GM18502 (cell line): Measurements from ENCODE around the gene IQCM.

Source experiments
- ATAC-seq: cut with Tn5 transposase; IDR thresholded peaks from one replicate; pipeline ENCODE4 v1.9.1; 2021; ENCODE audit warnings: mild to moderate bottlenecking; ENCODE audit not compliant: unreplicated experiment, poor library complexity

The IQCM gene

DNA sequence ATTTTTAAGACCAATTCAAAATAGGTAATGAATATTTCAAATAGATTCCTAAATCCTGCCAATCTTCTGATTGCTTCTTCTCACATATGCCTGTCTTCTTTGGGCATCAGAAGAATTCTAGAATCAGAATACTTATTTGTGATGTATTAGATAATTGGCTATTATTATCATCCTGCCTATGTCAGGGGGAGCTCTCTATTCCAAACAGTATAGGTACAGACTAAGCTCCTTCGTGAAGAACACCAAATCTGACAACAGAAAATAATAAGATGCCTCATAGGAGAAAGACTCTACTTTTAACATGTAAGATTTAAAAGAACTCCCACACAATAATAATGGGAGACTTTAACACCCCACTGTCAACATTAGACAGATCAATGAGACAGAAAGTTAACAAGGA, at the start of gene IQCM:
IQCM (minus strand) TSS at position 101 of the 400 bp plus-strand sequence. CDS start 73,152 bp downstream, outside the sequence.
- ATAC-seq, result no peak

DNA sequence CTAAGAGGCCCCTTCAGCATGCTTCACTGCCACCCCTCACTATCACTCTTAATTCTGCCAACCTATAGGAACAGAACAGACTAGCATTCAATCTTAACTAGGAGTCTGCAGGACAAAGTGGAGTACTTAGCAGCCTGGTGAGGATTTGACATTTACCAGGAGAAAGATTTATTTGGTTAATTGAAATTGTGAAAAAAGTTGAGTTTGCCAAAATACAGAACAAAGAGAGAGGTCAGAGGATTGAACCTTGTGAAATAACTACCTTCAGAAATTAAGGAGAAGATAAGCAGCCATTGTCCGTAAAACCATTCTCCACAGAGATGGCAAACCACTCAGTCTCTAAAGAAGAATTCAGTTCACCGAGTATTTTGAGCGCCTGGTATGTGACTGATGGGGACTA, 41.8 kb upstream of the IQCM start:
- no peak for ATAC-seq

DNA sequence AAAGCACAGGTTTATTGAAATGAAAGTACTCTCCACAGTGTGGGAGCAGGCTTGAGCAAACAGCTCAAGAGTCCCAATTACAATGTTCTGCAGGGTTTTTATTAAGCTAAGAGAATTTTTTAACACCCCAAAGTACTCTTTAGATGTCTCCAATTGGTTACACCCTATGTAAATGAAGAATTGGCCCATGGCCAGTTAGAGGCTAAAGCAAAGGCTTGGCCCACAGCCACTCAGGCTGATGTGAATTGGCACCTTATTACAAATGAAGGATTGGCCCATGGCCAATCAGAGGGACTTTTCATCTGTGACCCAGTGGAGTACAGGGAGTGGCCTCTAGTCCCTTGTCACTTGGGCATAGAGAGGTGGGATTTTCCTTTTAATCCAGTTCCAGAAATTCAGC, 30.1 kb upstream of the IQCM start:
- no peak for ATAC-seq

DNA sequence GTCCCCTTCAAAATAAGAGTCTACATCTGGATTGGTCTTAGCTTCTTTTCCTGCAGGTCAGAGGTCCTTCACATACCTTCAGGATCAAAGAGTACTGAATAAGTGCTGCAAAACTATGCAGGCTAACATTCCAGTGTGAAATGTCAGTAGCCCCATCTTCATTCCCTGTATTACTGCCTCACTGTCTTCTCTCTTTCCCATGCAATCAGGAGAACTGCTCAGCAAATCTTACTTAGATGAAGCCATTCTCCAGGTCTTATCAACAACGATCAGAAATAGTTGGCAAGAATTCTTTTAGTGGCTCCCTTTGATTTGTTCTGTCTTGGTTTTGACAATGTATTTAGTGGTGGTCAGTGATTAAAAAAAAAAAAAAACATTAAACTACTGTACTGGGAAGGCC, 26.0 kb upstream of the IQCM start:
- ATAC-seq, result no peak

DNA sequence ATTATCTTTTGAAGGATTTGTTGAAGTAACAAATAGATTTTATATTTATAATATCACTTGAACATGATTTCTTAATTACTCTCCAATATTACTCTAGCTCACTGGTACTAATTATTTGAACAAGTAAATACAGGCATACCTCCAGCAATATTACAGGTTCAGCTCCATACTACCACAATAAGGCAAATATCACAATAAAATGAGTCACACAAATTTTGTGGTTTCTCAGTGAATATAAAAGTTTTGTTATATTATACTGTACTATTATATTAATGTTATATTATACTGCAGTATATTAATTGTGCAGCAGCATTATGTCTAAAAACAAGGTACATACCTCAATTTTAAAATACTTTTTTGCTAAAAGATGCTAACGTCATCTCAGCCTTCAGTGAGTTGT, 22.4 kb upstream of the IQCM start:
- ATAC-seq, result no peak

DNA sequence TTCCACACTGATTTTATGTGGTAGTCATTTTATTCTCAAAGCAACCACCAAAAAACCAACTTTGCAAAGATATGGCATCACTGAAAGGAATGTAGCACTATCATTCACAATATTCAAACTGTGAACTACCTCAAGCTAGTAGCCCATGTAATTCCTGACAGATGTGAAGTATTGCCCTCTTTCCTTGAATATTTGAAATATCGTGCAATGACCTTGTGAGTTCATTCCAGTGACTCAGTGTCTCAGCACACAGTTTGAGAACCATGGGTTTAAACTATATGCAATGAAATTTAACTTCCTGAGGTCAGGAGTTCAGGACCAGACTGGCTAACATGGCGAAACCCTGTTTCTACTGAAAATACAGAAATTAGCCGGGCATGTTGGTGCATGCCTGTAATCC, 20.9 kb upstream of the IQCM start:
- ATAC-seq, result no peak

- no peak for ATAC-seq
These were observed 19.6 kb upstream of the IQCM start for GRCh38 chr4:149835280-149835679.

DNA sequence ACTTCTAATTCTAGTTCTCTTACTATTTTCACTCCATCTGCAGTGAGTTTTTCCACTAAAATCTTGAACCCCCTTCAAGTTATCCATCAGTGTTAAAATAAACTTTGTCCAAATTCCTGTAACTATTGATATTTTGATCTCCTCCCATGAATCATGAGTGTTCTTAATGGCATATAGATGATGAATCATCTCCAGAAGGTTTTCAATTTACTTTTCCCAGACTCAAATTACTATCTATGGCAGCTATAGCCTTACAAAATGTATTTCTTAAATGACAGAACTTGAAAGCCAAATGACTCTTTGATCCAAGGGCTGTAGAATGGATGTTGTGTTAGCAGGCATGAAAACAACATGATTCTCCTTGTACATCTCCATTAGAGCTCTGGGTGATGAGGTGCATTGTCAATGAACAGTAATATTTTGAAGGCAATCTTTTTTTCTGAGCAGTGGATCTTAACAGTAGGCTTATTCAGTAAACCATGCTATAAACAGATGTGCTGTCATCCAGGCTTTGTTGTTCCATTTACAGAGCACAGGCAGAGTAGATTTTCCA, 16.1 kb upstream of the IQCM start:
- no peak for ATAC-seq

DNA sequence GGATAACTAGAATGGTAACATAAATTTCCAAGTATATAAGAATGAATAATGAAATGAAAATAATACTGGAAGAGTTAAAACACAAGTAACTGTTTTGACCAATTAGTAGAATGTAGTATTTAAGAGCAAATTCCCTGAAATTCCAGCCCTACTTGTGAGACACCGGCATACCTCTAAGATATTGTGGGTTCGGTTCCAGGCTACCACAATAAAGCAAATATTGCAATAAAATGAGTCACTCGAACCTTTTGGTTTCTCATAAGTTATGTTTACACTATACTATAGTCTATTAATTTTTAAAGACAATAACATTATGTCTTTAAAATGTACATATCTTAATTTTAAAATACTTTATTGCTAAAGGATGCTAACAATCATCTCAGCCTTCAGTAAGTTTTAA, 15.2 kb upstream of the IQCM start:
- no peak for ATAC-seq

DNA sequence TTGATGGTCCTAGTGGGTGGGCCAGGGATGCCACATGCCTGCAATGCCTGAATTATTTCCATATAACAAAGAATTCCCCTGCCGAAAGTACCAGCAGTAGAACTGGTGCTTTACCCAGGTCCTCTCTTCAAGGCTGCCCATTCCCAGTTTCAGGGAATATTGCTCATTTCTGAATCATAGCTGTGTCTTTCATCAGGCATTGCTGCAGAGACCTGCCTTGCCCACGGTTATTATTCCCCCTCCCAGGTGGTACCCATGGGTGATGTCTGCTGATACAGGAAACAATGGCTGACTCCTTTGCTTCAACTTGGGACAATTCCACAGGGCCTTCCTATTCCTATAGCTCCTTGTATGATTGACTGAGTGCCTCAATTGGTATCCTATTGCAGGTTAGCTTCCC, 9.7 kb upstream of the IQCM start:
- ATAC-seq, result no peak

DNA sequence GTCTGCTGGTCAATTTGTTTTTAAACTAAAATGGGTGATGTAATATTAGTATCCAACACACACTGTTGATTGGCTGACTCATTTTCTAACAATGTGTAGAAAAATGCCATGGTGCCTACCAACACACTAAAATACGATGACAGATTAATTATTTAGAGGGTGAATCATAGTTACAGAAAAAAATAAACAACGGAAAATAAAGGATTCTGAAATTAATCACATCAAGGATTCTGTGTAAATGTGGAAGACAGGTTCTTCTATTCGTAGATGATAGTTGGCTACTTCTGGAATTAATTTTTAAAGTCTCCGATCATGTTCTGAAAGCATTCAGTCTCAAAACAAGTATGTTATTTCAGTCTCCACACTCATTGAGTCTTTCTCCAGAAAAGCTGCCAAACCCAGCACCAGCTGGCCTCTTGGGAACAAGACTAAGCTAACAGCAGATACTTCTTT, 8.2 kb upstream of the IQCM start:
- ATAC-seq, result no peak

DNA sequence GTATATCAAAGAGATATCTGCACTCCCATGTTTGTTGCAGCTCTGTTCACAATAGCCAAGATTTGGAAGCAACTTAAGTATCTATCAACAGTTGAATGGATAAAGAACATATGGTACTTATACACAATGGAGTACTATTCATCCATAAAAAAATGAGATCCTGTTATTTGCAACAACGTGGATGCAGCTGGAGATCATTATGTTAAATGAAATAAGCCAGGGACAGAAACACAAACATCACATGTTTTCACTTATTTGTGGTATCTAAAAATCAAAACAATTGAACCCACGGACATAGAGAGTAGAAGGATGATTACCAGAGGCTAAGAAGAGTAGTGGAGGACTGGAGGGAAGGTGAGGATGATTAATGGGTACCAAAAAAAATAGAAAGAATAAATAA, 14.2 kb downstream of the IQCM start:
- ATAC-seq, result no peak

DNA sequence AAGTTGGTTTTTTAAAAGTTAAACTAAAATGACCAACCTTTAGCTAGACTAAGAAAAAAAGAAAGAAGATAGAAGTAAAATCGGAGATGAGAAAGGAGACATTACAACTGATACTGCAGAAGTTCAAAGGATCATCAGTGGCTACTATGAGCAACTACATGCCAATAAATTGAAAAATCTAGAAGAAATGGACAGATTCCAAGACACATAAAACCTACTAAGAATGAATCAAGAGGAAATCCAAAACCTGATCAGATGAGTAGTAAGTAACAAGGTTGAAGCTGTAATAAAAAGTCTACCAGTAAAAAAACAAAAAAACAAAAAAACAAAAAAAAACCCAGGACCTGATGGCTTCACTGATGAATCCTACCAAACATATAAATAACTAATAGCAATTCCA, 16.1 kb downstream of the IQCM start:
- no peak for ATAC-seq

DNA sequence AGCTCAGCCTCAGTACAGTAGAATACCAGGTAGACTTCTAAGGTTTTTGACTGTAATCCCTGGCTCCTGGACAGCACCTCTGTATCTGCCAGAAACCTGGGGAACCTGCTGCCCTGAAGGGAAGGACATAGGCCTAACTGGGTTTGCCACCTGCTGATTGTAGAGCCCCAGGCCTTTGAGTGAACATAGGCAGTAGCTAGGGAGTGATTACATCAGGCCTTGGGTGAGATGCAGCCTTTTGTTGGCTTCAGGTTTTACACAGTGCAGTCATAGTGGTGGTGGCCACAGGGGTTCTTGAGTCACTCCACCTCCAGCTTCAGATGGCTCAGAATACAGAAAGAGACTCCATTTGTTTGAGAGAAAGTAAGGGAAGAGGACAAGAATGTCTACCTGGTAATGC, 19.3 kb downstream of the IQCM start:
- no peak for ATAC-seq

GRCh38 chr4:149795256-149795655, 20.4 kb downstream of the IQCM start:
- ATAC-seq, result no peak

- ATAC-seq, result no peak
These were observed 21.3 kb downstream of the IQCM start for GRCh38 chr4:149794352-149794751.

- ATAC-seq, result no peak
These were observed 22.2 kb downstream of the IQCM start for GRCh38 chr4:149793459-149793858.

DNA sequence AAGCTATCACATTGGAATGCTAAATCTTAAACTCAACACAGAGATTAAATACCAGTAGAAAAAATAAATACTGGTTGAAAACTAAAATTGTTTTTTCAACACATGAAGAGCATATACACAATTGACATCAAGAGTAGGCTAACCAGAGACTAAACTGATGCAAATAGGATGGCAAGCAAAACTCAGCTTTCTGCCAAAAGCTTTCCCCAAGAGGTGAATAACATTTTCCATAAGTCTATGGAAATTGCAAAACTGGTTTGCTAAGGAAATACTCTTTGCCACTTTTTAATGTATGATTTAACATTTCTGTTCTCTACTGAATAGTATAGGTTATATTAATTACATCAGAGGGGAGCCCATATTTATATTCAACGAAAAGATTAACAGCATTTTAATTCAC, 23.8 kb downstream of the IQCM start:
- no peak for ATAC-seq

GRCh38 chr4:149790172-149790907, 25.3 kb downstream of the IQCM start:
- ATAC-seq, result no peak

- no peak for ATAC-seq
These were observed 27.3 kb downstream of the IQCM start for GRCh38 chr4:149788300-149788699.

- no peak for ATAC-seq
These were observed 29.8 kb downstream of the IQCM start for GRCh38 chr4:149785696-149786431.

DNA sequence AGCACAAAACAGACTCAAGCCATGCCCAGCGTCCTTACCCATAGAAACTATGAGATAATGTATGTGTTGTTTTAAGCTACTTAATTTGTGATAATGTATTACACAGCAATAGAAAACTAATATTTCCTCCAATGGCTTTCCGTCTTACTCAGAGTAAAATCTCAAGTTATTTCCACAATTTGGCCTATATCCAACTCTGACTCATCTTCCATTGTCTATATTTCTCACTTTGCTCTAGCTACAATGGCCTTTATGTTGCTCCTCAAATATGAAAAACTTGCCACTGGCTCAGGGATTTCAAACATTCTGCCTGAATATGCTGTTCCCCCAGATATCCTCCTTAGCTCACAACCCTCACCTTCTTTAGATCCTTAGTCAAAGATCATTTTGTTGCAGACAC, 31.6 kb downstream of the IQCM start:
- no peak for ATAC-seq
